SH-SY5Y (cell line): Measurements from ENCODE around the gene RAB15.

Experiments used
- GATA2 ChIP-seq: IDR thresholded peaks from 2 replicates; pipeline ENCODE4 v1.6.1; 2011; ENCODE audit warnings: mild to moderate bottlenecking, low read depth, low read length
- GATA3 ChIP-seq: IDR thresholded peaks from 2 replicates; pipeline ENCODE4 v1.6.1; 2011; ENCODE audit warnings: low read depth, mild to moderate bottlenecking, low read length, moderate library complexity

Gene RAB15

DNA sequence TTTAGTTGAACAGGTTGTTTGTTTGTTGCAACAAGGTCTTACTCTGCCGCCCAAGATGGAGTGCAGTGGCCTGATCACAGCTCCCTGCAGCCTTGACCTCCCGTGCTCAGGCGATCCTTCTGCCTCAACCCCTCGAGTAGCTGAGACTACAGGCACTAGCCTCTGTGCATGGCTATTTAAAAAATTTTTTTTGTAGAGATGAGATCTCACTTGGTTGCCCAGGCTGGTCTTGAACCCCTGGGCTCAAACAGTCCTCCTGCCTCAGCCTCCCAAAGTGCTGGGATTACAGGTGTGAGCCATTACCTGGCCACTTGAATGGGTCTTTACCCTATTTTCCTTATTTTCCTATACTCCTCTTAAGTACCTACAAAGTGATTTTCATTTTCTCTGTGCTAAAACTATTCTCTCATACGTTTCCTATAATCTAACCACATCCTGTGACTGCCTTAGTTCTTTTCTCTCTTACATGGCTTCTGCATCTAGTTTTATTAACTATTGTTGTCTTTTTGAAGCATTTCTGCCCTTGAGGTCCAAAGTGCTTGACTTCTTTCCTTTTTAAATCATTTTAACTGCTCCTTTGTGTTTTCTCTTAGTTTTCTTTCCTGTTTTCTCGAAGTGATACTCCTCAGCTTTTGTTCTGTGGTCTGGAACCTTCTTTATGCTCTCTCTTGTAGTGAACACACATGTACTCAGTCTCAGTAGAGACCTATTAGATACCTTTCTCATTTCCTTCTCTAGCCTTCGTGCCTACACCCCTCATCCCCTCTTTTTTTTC is 43.7 kb downstream of the RAB15 start:
- no peak for TF ChIP-seq GATA2
- no peak for TF ChIP-seq GATA3

DNA sequence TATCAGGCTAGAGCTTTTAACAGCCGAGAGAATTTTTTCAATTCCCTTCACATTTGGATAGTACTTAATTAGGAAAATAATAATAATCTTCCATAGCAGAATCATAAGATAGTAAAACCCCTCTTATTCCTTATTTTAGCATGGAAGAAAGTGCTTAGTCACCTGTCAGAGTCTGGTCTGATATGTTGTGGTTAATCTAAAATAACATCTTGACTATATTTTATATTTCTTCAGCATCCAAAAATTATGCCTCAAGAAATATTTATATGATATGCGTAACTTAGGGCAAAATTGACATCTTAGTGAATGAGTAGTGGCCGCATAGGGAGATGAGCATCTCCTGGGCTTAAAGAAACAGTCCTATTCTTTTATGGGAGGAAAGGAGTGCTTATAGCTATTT is 45.1 kb downstream of the RAB15 start:
- TF ChIP-seq GATA2, result no peak
- TF ChIP-seq GATA3, result no peak

DNA sequence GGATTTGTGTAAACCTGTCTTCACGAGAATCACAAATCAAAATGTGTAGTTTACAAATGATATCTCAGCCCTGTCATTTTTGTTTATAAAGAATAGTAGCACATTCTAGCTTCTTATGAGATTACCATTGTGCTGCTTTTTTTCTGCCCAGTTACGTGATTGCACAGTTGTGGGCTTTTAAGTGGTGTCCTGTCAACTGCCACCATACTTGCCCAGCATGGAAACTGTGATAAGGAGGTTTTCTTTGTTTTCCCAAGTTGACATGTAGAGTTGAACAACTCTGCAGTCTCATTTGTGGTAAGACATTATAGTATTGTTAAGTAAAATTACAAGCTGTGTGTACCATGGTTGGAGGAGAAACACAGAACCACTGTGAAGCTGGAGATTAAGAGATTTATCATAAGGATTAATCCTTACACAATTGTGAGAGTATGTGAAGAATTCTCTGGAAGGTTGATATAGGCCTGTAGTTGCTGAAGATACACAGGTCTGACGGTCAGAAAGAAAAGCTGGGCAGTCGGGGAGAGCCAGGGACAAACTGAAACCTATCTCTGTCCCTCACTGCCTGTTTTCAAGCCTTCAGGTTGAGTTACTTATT is 45.6 kb downstream of the RAB15 start:
- TF ChIP-seq GATA3 (no peak), GATA2 (no peak)

DNA sequence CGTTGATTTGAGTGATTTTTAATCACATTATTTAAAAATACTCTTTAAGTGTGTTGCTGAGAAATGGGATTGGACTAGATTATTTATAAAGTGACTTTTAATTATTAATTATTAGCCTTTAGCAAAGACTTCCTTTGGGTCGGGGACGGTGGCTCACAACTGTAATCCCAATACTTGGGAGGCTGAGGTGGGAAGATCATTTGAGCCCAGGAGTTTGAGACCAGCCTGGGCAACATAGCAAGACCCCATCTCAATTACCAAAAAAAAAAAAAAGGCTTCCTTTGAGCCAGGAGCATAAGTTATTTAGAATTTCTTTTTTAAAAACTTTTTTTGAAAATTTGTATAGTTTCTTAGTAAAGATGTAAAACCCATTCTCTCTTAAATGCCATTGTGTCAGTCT is 49.1 kb downstream of the RAB15 start:
- no peak for TF ChIP-seq GATA2
- no peak for TF ChIP-seq GATA3

DNA sequence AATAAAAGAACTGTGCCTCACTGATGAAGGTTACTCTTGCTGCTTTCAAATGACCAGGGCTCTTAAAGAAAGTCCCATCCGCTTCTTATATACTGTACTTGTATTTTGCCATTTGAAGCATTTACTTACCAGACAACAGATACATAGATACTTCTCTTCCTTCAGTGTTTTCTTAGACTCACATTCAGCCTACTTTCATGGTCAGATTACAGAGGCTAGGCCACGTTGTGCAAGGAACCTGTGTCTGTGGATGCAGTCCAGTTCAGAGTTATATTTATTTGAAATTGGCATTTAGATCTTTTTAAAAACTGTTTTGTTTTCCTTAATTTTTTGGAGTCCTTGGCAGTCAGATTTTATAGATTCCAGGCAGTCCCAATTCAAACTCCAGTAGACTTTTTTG is 51.7 kb downstream of the RAB15 start:
- no peak for TF ChIP-seq GATA2
- no peak for TF ChIP-seq GATA3

DNA sequence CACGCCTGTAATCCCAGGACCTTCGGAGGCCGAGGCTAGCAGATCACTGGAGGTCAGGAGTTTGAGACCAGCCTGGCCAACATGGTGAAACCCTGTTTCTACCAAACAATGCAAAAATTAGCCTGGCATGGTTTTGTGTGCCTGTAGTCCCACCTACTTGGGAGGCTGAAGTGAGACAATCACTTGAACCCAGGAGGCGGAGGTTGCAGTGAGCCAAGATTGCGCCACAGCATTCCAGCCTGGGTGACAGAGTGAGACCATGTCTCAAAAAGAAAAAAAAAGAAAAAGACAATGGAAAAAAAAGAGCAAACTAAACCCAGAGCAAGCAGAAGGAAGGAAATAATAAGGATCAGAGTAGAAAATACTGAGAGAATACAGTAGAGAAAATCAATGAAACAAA is 52.5 kb downstream of the RAB15 start:
- TF ChIP-seq GATA2 (no peak), GATA3 (no peak)

DNA sequence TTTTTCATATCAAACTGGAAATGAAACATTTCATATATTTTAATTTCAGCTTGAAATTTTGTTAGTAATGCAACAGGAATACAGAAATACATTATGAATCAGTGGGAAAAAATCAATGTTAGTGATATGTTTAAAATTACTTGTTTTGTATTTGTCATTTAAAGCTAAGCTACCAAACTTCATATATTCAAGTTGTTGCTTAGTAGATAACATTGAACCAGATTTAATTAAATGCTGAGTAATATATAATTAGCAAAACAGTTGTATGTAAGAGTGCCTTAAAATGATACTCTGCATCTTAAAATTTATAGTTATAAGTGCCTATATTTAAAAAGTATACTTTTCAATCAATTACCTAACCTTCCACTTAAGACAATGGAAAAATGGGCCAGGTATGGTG is 52.9 kb downstream of the RAB15 start:
- TF ChIP-seq GATA3, result no peak
- TF ChIP-seq GATA2, result no peak

DNA sequence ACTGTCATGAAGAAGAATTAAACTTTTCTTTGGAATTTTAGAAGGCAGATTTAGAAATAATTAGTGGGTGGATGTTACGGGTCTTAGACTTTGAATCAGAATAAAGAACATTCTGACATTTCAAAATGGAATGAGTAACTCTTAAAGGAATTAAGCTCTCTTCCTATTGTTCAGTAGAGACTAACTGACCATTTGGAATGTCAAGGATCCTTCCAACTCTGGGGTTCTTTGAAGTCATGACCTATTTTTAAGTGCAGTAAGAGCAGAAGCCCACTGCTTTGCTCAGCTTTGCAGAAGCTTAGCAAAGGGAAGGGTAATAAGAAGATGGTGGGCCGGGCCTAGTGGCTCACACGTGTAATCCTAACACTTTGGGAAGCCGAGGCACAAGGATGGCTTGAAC is 53.9 kb downstream of the RAB15 start:
- TF ChIP-seq GATA3 (no peak), GATA2 (no peak)

DNA sequence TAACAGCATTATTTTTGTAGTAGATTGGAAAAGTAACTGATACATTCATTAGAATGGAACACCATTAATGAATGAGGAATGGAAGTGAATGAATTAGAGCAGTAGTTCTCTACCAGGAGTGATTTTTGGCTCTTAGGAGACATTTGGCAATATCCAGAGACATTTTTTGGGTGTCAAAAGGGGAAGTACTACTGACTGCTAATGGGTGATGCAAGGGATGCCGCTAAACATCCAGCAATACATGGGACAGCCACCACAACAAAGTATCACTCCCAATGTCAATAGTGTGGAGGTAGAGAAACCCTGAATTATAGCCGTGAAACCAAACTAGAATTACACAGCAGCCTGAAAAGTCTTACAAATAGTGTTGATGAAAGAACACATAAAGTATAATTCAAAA is 56.3 kb downstream of the RAB15 start:
- no peak for TF ChIP-seq GATA2
- no peak for TF ChIP-seq GATA3

DNA sequence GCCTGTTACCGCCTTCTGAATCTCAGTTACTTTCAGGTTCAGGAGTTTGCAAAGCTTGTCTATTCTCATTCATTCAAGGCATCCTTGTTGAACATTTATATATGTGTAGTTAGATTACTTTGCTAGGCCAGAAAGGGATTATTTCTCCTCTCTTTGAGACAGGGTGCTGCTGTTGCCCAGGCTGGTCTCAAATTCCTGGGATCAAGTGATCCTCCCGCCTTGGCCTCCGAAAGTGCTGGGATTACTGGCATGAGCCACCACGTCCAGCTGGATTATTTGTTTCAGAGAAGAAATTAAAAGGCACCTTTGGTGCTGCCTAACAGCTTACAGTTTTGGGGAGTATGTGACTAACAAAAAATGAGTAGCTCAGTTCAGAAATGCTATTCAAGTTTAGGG is 57.1 kb downstream of the RAB15 start:
- TF ChIP-seq GATA2, result no peak
- no peak for TF ChIP-seq GATA3

DNA sequence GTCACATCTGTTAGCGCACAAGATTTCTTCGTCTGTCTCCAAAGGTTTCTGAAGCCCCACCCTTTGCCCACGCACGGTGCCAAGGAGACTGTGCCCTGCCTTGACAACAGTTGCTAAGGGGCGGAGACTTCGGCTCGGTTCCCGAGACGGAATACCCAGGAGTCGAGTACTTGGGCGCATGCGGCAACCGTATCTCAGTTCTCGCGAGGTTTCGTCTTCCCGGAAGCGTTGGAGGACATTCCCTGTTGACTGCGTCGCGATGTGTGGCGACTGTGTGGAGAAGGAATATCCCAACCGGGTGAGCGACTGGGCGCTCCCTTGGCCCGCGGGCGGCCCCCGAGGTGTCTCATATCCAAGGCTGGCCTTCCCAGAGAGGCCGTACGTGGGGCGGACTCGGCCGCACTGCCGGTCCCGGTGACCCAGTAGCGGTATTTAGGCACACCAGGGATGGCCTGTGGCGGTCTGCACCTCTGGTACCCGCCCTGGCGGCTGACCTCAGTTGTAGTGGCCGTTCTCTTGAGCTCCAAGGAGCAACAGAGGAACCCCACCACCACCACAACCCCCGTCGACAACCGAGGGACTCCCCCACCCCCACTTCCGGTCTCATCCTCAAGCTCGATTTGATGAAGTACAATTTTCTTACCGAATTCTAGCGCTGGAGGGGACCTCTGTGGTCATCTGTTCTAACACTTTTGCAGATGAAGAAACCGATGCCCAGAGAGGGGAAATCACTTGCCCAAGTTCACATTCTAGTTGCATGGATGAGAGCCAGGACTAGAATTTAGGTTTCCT is 57.7 kb downstream of the RAB15 start, which contains the start of gene CHURC1:
TSS of gene CHURC1 (plus strand) at position 219 of the 792 bp plus-strand sequence. CDS start at position 260, 41 bp downstream.
- TF ChIP-seq GATA3 (no peak), GATA2 (no peak)

DNA sequence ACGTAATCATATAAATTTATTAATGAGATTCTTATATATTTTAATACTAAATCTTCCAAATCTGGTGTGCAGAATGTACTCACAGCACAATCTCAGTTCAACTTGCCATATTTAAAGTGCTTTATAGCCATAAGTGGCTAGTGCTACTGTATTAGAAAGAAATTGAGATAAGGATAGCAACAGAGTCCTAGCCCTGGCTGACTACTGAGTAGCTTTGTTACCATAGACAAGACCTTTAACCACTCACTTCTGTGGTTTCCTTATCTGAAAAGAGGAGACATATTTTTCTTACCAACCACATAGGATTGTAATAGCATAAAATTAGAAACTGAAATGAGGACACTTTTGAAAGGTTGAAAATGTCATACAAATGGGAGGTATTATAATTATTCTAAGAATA is 59.9 kb downstream of the RAB15 start:
- no peak for TF ChIP-seq GATA3
- no peak for TF ChIP-seq GATA2

DNA sequence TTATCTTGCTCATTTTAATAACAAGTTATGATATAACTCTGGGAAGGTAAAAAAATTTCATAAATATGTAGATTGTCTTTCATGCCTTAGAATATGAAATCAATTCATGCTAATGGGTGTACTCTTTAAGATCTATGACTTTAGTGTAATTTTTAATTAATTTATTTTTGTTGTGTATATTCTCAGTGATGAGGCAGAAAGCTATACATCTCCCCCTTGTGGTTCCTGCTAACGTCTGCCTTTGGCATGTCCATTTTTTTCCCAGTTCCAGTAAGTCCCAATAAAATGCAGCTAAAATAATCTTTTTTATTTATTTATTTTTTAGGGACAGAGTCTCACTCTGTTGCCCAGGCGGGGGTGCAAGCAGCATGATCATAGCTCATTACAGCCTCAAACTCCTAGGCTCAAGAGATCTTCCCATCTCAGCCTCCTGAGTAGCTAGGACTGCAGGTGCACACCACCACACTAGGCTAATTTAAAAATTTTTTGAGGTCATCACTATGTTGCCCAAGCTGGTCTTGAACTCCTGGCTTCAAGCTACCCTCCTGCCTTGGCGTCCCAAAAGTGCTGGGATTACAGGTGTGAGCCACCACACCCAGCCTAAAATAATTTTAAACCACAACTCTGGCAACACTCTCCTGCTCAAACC is 61.2 kb downstream of the RAB15 start:
- no peak for TF ChIP-seq GATA3
- TF ChIP-seq GATA2, result no peak

DNA sequence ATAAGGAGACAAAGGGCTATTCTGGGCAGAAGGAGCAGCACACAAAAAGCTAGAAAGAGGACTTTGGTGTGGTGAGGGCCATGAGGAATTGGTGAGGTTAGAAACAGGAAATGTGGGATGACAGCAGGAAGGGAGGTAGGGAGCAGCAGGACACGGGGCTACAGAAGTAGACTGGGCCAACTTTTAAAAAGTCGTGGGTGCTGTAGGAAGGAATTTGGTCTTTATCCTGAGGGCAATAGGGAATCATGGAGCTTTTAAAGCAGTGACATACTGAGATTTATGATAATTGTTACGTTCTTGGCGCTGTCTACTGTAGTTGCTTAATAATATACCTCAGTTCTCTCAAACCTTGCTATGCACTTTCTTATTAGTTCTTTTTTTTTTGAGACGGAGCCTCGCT is 66.1 kb downstream of the RAB15 start:
- TF ChIP-seq GATA3, result no peak
- no peak for TF ChIP-seq GATA2
